OCI-LY7 (cell line): Measurements from ENCODE around the gene PTCRA.

Experiments used
- EZH2phosphoT487 ChIP-seq: fragments of 200-600 bp; sonication (generic); IDR thresholded peaks from 2 replicates; pipeline ENCODE4 v1.6.1; 2018; ENCODE audit warnings: low read depth, borderline replicate concordance, mild to moderate bottlenecking, mixed run types, antibody characterized with exemption, low read length, moderate library complexity, mixed read lengths
- TF ChIP-seq, protein P1 (sequence below): fragments of 200-600 bp; sonication (generic); conservative IDR thresholded peaks from 2 replicates; pipeline ENCODE4 v1.5.1; 2014; ENCODE audit warnings: mild to moderate bottlenecking, antibody characterized with exemption, low read length, moderate library complexity, mixed read lengths

DNA sequence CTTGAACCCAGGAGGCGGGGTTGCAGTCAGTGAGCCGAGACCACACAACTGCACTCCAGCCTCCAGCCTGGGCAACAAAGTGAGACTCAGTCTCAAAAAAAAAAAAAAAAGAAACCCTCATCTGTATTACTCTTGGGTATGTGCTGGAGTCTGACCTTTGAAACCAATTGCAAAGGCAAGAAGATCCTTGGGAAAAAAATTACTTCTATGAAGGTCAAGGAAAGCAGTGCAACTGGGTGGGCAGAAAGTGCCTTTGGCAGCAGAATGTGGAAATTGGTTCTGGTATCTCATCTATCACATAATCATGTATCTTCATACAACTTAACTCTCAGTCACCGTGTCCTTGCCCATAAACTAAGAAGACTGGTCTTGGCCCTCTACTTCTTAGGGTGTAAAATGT, 44.1 kb upstream of the PTCRA start:
- TF ChIP-seq, protein P1, sequence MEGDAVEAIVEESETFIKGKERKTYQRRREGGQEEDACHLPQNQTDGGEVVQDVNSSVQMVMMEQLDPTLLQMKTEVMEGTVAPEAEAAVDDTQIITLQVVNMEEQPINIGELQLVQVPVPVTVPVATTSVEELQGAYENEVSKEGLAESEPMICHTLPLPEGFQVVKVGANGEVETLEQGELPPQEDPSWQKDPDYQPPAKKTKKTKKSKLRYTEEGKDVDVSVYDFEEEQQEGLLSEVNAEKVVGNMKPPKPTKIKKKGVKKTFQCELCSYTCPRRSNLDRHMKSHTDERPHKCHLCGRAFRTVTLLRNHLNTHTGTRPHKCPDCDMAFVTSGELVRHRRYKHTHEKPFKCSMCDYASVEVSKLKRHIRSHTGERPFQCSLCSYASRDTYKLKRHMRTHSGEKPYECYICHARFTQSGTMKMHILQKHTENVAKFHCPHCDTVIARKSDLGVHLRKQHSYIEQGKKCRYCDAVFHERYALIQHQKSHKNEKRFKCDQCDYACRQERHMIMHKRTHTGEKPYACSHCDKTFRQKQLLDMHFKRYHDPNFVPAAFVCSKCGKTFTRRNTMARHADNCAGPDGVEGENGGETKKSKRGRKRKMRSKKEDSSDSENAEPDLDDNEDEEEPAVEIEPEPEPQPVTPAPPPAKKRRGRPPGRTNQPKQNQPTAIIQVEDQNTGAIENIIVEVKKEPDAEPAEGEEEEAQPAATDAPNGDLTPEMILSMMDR: no peak
- no peak for TF ChIP-seq EZH2phosphoT487
